ENCODE results near the gene MAPK11.

The MAPK11 gene

GRCh38 chr22:50284479-50284878 is 14.3 kb upstream of the MAPK11 start:
- Histone ChIP-seq H3K9ac (ENCODE audit: low read depth, low read length) (no peak overlapping the region), H3K9me3 (ENCODE audit: insufficient read depth, low read length, severe bottlenecking) (no peaks in the 10 kb centered on the region), H4K20me1 (ENCODE audit: insufficient read depth, low read length) (peaks cover 5% of the 10 kb centered on the region; the same call in 1 of the 2 replicates), H3K4me3 (ENCODE audit: low read depth in 1 of 2, low read length in 2 of 2) (no peak overlapping the region), H3K4me1 (ENCODE audit: insufficient read depth, low read length) (no peaks in the 10 kb centered on the region), H3K27ac (ENCODE audit: low read length) (no peak overlapping the region), H3K79me2 (ENCODE audit: insufficient read depth, low read length) (no peaks in the 10 kb centered on the region), H3K27me3 (ENCODE audit: insufficient read depth, low read length, poor library complexity) (no peaks in the 10 kb centered on the region), H3K4me2 (ENCODE audit: insufficient read depth, low read length) (no peak overlapping the region), H2AFZ (ENCODE audit: low read depth, low read length) (no peak overlapping the region), H3K36me3 (ENCODE audit: insufficient read depth, low read length) (no peaks in the 10 kb centered on the region)
- DNase-seq (no peak), ATAC-seq (ENCODE audit: insufficient read depth, low read depth) (no peak)
- no peak for TF ChIP-seq CTCF (IDR thresholded peaks at IDR 0.05; ENCODE audit: borderline replicate concordance, extremely low read depth, low read length, poor library complexity, severe bottlenecking)
- no peak for TF ChIP-seq EZH2 (IDR thresholded peaks at IDR 0.05; ENCODE audit: borderline replicate concordance, low read depth, low read length, severe bottlenecking)

- Histone ChIP-seq H3K27ac (ENCODE audit: low read length) (no peak overlapping the region), H3K4me3 (ENCODE audit: low read depth in 1 of 2, low read length in 2 of 2) (no peak overlapping the region), H4K20me1 (ENCODE audit: insufficient read depth, low read length) (peaks cover 2% of the 10 kb centered on the region; the same call in 1 of the 2 replicates), H3K27me3 (ENCODE audit: insufficient read depth, low read length, poor library complexity) (no peaks in the 10 kb centered on the region), H3K9ac (ENCODE audit: low read depth, low read length) (no peak overlapping the region), H3K4me2 (ENCODE audit: insufficient read depth, low read length) (no peak overlapping the region), H3K4me1 (ENCODE audit: insufficient read depth, low read length) (no peaks in the 10 kb centered on the region), H3K36me3 (ENCODE audit: insufficient read depth, low read length) (no peaks in the 10 kb centered on the region), H3K9me3 (ENCODE audit: insufficient read depth, low read length, severe bottlenecking) (no peaks in the 10 kb centered on the region), H3K79me2 (ENCODE audit: insufficient read depth, low read length) (no peaks in the 10 kb centered on the region), H2AFZ (ENCODE audit: low read depth, low read length) (no peak overlapping the region)
- no peak for DNase-seq
- TF ChIP-seq CTCF (IDR thresholded peaks at IDR 0.05; ENCODE audit: borderline replicate concordance, extremely low read depth, low read length, poor library complexity, severe bottlenecking) (no peak), EZH2 (IDR thresholded peaks at IDR 0.05; ENCODE audit: borderline replicate concordance, low read depth, low read length, severe bottlenecking) (no peak)
- ATAC-seq (ENCODE audit: insufficient read depth, low read depth), result no peak
Measured at GRCh38 chr22:50283821-50284220, 13.6 kb upstream of the MAPK11 start.

- H3K27ac ChIP-seq (ENCODE audit: low read length), result no peak overlapping the region
- H3K9ac ChIP-seq (ENCODE audit: low read depth, low read length), result no peak overlapping the region
Measured at GRCh38 chr22:50282361-50283155, 12.4 kb upstream of the MAPK11 start.

More at GRCh38 chr22:50282361-50283155, 12.4 kb upstream of the MAPK11 start:
- H3K4me3 ChIP-seq (ENCODE audit: low read depth in 1 of 2, low read length in 2 of 2), result no peak overlapping the region
- no peak for ATAC-seq (ENCODE audit: insufficient read depth, low read depth)
- no peaks in the 10 kb centered on the region for H3K9me3 ChIP-seq (ENCODE audit: insufficient read depth, low read length, severe bottlenecking)
- H3K4me2 ChIP-seq (ENCODE audit: insufficient read depth, low read length), result no peak overlapping the region
- TF ChIP-seq CTCF (IDR thresholded peaks at IDR 0.05; ENCODE audit: borderline replicate concordance, extremely low read depth, low read length, poor library complexity, severe bottlenecking) (no peak), EZH2 (IDR thresholded peaks at IDR 0.05; ENCODE audit: borderline replicate concordance, low read depth, low read length, severe bottlenecking) (no peak)
- no peak for DNase-seq
- no peaks in the 10 kb centered on the region for H3K27me3 ChIP-seq (ENCODE audit: insufficient read depth, low read length, poor library complexity)
- H4K20me1 ChIP-seq (ENCODE audit: insufficient read depth, low read length), result no peaks in the 10 kb centered on the region
- no peaks in the 10 kb centered on the region for H3K36me3 ChIP-seq (ENCODE audit: insufficient read depth, low read length)
- no peak overlapping the region for H2AFZ ChIP-seq (ENCODE audit: low read depth, low read length)
- no peaks in the 10 kb centered on the region for H3K4me1 ChIP-seq (ENCODE audit: insufficient read depth, low read length)
- no peaks in the 10 kb centered on the region for H3K79me2 ChIP-seq (ENCODE audit: insufficient read depth, low read length)

All from DND-41 (cell line).